IMR-90 (cell line): ENCODE data around the gene DLG3. TPM values are rescaled to one million over a fixed set of nuclear protein-coding genes. Genes with fewer than 3 reads are reported as not detected.

Source experiments
- ATAC-seq: fragments of 200-7000 bp; cut with Tn5 transposase; 2 replicates; pipeline ENCODE4 v1.9.1; 2020; ENCODE audit warnings: low read depth, mild to moderate bottlenecking, moderate library complexity
- BruUV-seq: library from RNA; stranded (reverse); fragments of 400-500 nt; replicated peaks from 2 replicates; lab custom pipeline; 2021; lab: Mats Ljungman, UMichigan
- CTCF ChIA-PET: fragments of 300-600 bp; formaldehyde crosslinking; extraction: SDS; loops from one replicate; lab custom pipeline; 2021; ENCODE audit warnings: antibody characterized with exemption; lab: Yijun Ruan, JAX
- POLR2A ChIA-PET: fragments of 300-600 bp; sonication (Branson Sonifier 250); formaldehyde crosslinking; loops from one replicate; lab custom pipeline; 2022; ENCODE audit warnings: antibody characterized with exemption; ENCODE audit not compliant: unreplicated experiment; lab: Charles Lee
- DNase-seq: peaks from one replicate; pipeline ENCODE4 v3.0.0; 2013
- H2AFZ ChIP-seq: replicated peaks from 2 replicates; pipeline ENCODE3; 2013; ENCODE audit warnings: low read length, mild to moderate bottlenecking; ENCODE audit not compliant: poor library complexity
- H2AK5ac ChIP-seq: 2 replicates; pipeline ENCODE4 v1.6.1; 2013; ENCODE audit warnings: low read depth, low read length, inconsistent platforms
- H2AK9ac ChIP-seq: replicated peaks from 2 replicates; pipeline ENCODE3; 2013; ENCODE audit warnings: mild to moderate bottlenecking, low read depth, low read length, moderate library complexity; ENCODE audit not compliant: poor library complexity
- H2BK120ac ChIP-seq: 2 replicates; pipeline ENCODE4 v1.6.1; 2013; ENCODE audit warnings: low read depth, low read length, inconsistent platforms
- H2BK15ac ChIP-seq: 3 replicates; pipeline ENCODE4 v1.6.1; 2013; ENCODE audit warnings: low read depth, low read length, inconsistent platforms
- H2BK20ac ChIP-seq: 2 replicates; pipeline ENCODE4 v1.6.1; 2013; ENCODE audit warnings: low read depth, mild to moderate bottlenecking, inconsistent platforms, low read length, moderate library complexity
- H2BK5ac ChIP-seq: 2 replicates; pipeline ENCODE4 v1.6.1; 2013; ENCODE audit warnings: mild to moderate bottlenecking, low read depth, low read length, inconsistent platforms; ENCODE audit not compliant: poor library complexity, severe bottlenecking
- H3K14ac ChIP-seq: replicated peaks from 2 replicates; pipeline ENCODE4 v1.6.1; 2013; ENCODE audit warnings: low read depth, low read length, inconsistent platforms
- H3K18ac ChIP-seq: 2 replicates; pipeline ENCODE4 v1.6.1; 2013; ENCODE audit warnings: low read depth, low read length, control low read depth
- H3K23ac ChIP-seq: 2 replicates; pipeline ENCODE4 v1.6.1; 2013; ENCODE audit warnings: low read depth, low read length, inconsistent platforms
- H3K27ac ChIP-seq: 2 replicates; pipeline ENCODE4 v1.5.1; 2013; ENCODE audit warnings: mild to moderate bottlenecking, control low read depth, low read length; ENCODE audit not compliant: insufficient read depth
- H3K27me3 ChIP-seq: 2 replicates; pipeline ENCODE4 v1.6.1; 2013; ENCODE audit warnings: low read length; ENCODE audit not compliant: control insufficient read depth, insufficient read depth
- H3K36me3 ChIP-seq: 2 replicates; pipeline ENCODE4 v1.6.1; 2013; ENCODE audit warnings: low read length, mixed read lengths; ENCODE audit not compliant: control insufficient read depth, insufficient read depth
- H3K4ac ChIP-seq: 2 replicates; pipeline ENCODE4 v1.6.1; 2013; ENCODE audit warnings: low read depth, low read length, inconsistent platforms
- H3K4me1 ChIP-seq: 2 replicates; pipeline ENCODE4 v1.6.1; 2013; ENCODE audit warnings: low read length, mixed read lengths; ENCODE audit not compliant: control insufficient read depth, insufficient read depth
- H3K4me2 ChIP-seq: 2 replicates; pipeline ENCODE4 v1.6.1; 2013; ENCODE audit warnings: low read depth, mild to moderate bottlenecking, control low read depth, low read length, moderate library complexity
- H3K4me3 ChIP-seq: 2 replicates; pipeline ENCODE4 v1.5.1; 2013; ENCODE audit warnings: low read depth, mild to moderate bottlenecking, control low read depth, low read length, moderate library complexity; ENCODE audit not compliant: insufficient read depth
- H3K56ac ChIP-seq: 2 replicates; pipeline ENCODE4 v1.6.1; 2013; ENCODE audit warnings: low read length, inconsistent platforms; ENCODE audit not compliant: insufficient read depth; ENCODE audit errors: extremely low read depth
- H3K79me1 ChIP-seq, 2 experiments: 2 replicates each; pipeline ENCODE4 v1.6.1; 2013; ENCODE audit warnings: low read length in 2 of 2, inconsistent platforms in 1 of 2, low read depth in 1 of 2
- H3K9ac ChIP-seq: 2 replicates; pipeline ENCODE4 v1.6.1; 2013; ENCODE audit warnings: low read depth, low read length, control low read depth
- H3K9me1 ChIP-seq: 2 replicates; pipeline ENCODE4 v1.6.1; 2013; ENCODE audit warnings: low read length, inconsistent platforms; ENCODE audit not compliant: insufficient read depth
- H3K9me3 ChIP-seq: 2 replicates; pipeline ENCODE4 v1.6.1; 2013; ENCODE audit warnings: low read length; ENCODE audit not compliant: control insufficient read depth, insufficient read depth
- H4K20me1 ChIP-seq: 2 replicates; pipeline ENCODE4 v1.6.1; 2013; ENCODE audit warnings: low read length, inconsistent platforms; ENCODE audit not compliant: insufficient read depth
- H4K5ac ChIP-seq: 2 replicates; pipeline ENCODE4 v1.6.1; 2013; ENCODE audit warnings: mild to moderate bottlenecking, low read depth, low read length, control low read depth
- H4K8ac ChIP-seq, 2 experiments: 2 replicates each; pipeline ENCODE4 v1.6.1; 2013; ENCODE audit warnings: low read depth in 2 of 2, low read length in 2 of 2, control low read depth in 1 of 2, inconsistent platforms in 1 of 2
- H4K91ac ChIP-seq: 2 replicates; pipeline ENCODE4 v1.6.1; 2013; ENCODE audit warnings: low read depth, low read length, inconsistent platforms; ENCODE audit not compliant: insufficient read depth
- CEBPB ChIP-seq: IDR thresholded peaks from 2 replicates; pipeline ENCODE4 v1.6.1; 2012; ENCODE audit warnings: low read depth, low read length, improper control_type of control experiment
- CTCF ChIP-seq: conservative IDR thresholded peaks from 2 replicates; pipeline ENCODE4 v1.5.1; 2012; ENCODE audit warnings: mild to moderate bottlenecking, low read depth, low read length, improper control_type of control experiment
- ELK1 ChIP-seq: fragments of 150-350 bp; IDR thresholded peaks from 2 replicates; pipeline ENCODE4 v1.6.1; 2016; ENCODE audit warnings: low read depth, mild to moderate bottlenecking, low read length, moderate library complexity, borderline replicate concordance
- MAZ ChIP-seq: IDR thresholded peaks from 2 replicates; pipeline ENCODE4 v1.6.1; 2012; ENCODE audit warnings: low read depth, mild to moderate bottlenecking, low read length, improper control_type of control experiment, moderate library complexity, borderline replicate concordance
- POLR2A ChIP-seq: IDR thresholded peaks from 2 replicates; pipeline ENCODE4 v1.6.1; 2012; ENCODE audit warnings: mild to moderate bottlenecking, low read depth, low read length
- RAD21 ChIP-seq: IDR thresholded peaks from 2 replicates; pipeline ENCODE4 v1.6.1; 2012; ENCODE audit warnings: low read length, improper control_type of control experiment
- SMC3 ChIP-seq: fragments of 150-350 bp; IDR thresholded peaks from 2 replicates; pipeline ENCODE4 v1.6.1; 2016; ENCODE audit warnings: low read depth, mild to moderate bottlenecking, antibody characterized with exemption, low read length, moderate library complexity
- USF2 ChIP-seq: fragments of 150-350 bp; IDR thresholded peaks from 2 replicates; pipeline ENCODE4 v1.6.1; 2017; ENCODE audit warnings: mild to moderate bottlenecking, antibody characterized with exemption, low read length, low read depth
- WGBS, 2 experiments: methylation state at CpG; one replicate each; pipeline versions ENCODE4 v1.1.5 to v1.1.7; 2013; ENCODE audit warnings: missing lambda C conversion rate in 2 of 2; ENCODE audit not compliant: insufficient read length in 1 of 2; ENCODE audit errors: extremely low coverage in 2 of 2; 5-methylcytosine and 5-hydroxymethylcytosine counted together
- dilution Hi-C: fragments of 300-500 bp; cut with HindIII; formaldehyde crosslinking; loops from one replicate; pipeline ENCODE4 v1.14.3; 2018; ENCODE audit warnings: low sequenced_read_pairs; ENCODE audit not compliant: unreplicated experiment
- in situ Hi-C: fragments of 300-500 bp; cut with MboI; formaldehyde crosslinking; loops from 3 replicates; pipeline ENCODE4 v1.14.3; 2019; ENCODE audit warnings: low sequenced_read_pairs, inconsistent platforms, mixed read lengths
- intact Hi-C: fragments of 100-400 bp; cut with micrococcal nuclease; formaldehyde crosslinking; loops from 2 replicates; pipeline ENCODE4 v1.10.0; 2022
- polyA plus RNA-seq, 3 experiments: library from polyadenylated mRNA; depleted of rRNA; stranded (reverse); fragments of >200 nt; gene quantifications; 2 replicates each; pipeline ENCODE4 v1.2.3, GENCODE V29; 2012; ENCODE audit warnings: low replicate concordance in 1 of 3
- total RNA-seq: library from RNA; depleted of rRNA; stranded (reverse); fragments of >200 nt; gene quantifications from 2 replicates; pipeline ENCODE4 v1.2.3, GENCODE V29; 2012

Gene DLG3
- total and polyA plus RNA-seq, 2 of the 4 experiments (the other 2 are of a cell fraction) = 11.0 to 27.1 TPM

DNA sequence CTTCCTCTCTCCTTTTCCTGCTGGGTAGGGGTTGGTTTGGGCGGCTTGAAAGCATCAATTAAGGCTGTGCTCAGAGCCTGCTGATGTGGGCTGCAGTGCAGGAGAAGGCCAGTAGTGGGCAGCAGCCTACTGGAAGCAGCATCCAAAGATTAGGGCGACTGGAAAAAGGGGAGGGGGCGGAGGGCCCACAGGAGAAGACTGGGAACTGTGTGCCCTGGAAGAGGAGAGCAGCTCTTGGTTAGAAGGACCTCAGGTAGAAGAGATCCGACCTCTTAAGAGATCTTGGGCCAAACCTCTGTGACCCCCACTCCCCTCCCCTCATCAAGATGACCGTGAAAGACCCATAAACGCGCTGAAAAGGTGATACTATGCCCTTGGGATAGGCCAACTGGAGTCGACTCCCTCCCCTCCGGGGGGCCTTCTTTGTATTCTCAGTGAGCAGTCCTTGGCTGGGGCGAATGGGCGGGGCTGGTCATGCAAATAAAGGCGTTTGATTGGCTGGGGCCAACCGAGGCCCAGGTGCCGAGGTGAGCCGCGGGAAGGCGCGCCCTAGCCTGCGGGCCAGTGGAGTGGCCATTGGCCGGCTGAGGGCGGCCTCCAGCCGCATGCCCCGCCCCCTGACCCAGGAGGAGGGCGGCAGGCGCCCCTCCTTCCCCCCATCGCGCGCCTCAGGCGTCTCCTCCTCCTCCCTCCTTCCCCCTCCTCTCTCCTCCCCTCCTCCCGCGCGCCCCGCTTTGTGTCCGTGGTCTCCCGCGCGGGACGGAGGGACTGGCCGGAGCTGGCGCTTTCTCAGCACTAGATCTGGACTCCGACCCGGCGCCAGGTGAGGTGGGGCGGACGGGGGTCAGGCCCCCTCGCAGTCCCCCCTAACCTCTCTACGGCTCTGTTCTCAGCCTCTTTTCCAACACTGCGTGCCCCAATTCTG, 10.1 kb downstream of the DLG3 start:
- no peak overlapping the region for H4K91ac ChIP-seq

More for the DNA sequence above, 10.1 kb downstream of the DLG3 start:
- H3K27me3 ChIP-seq = no peaks in the 10 kb centered on the region; the same call in 1 of the 2 replicates
- intact Hi-C loops = loop anchor here (1.0 to 10.0 kb wide), 4 partner anchors 23 to 510 kb away; no protein-coding TSS in a partner anchor
- H2BK20ac ChIP-seq = no peak overlapping the region
- H2BK15ac ChIP-seq = no peak overlapping the region
- no peaks in the 10 kb centered on the region for H4K20me1 ChIP-seq
- no peaks in the 10 kb centered on the region for H3K4me1 ChIP-seq
- H3K4me3 ChIP-seq = peak overlapping the region; percentile 56
- 0 out of 2 replicates have a peak overlapping the region, but pooled peaks have one; percentile 12 for H3K56ac ChIP-seq
- H3K79me1 ChIP-seq = peaks cover 0 to 19% of the 10 kb centered on the region in 2 experiments; a peak in 2 of 4 replicates
- H2AFZ ChIP-seq = peak overlapping the region; percentile 74
- H2AK5ac ChIP-seq = peak overlapping the region; percentile 10; the same call in 1 of the 2 replicates
- no peaks in the 10 kb centered on the region; the same call in 1 of the 2 replicates for H3K9me3 ChIP-seq
- no peak overlapping the region for H2BK120ac ChIP-seq
- H3K9ac ChIP-seq = peak overlapping the region; percentile 79
- peak overlapping the region; percentile 91 for H2AK9ac ChIP-seq
- peak overlapping the region; percentile 22 to 34; a peak in 3 of 4 replicates for H4K8ac ChIP-seq
- DNase-seq (peak; percentile 53), ATAC-seq (peak; percentile 76)
- peak overlapping the region; percentile 17; the same call in 1 of the 2 replicates for H4K5ac ChIP-seq
- ChIA-PET CTCF (interaction anchor here (0.7 kb wide), 1 partner anchor 12 kb away, joined by 4 read pairs; no protein-coding TSS in a partner anchor), POLR2A (no interaction called here)
- peak overlapping the region; percentile 53; the same call in 1 of the 2 replicates for H3K23ac ChIP-seq
- in situ Hi-C loops = no loop called here
- no peak overlapping the region; the same call in 1 of the 2 replicates for H3K18ac ChIP-seq
- TF ChIP-seq POLR2A (no peak), ELK1 (no peak), RAD21 (peak; percentile 77), USF2 (no peak), SMC3 (peak; percentile 58), CEBPB (no peak), CTCF (peak; percentile 76), MAZ (peak; percentile 56; the same call in 1 of the 2 replicates)
- dilution Hi-C loops = no loop called here
- no peaks in the 10 kb centered on the region for H3K9me1 ChIP-seq
- no peaks in the 10 kb centered on the region for H3K36me3 ChIP-seq
- H3K14ac ChIP-seq = no peak overlapping the region
- peak overlapping the region; percentile 97 for H3K4me2 ChIP-seq
- no TSS peak for BruUV-seq
- H2BK5ac ChIP-seq = peak overlapping the region; percentile 12
- H3K4ac ChIP-seq = peak overlapping the region; percentile 41
- H3K27ac ChIP-seq = peak overlapping the region; percentile 69
- 30% methylated on average over 16 of the region's 48 CpGs; no CpG with 5 or more reads in 1 of the 2 experiments for WGBS, 2 experiments
